Measurements from ENCODE around the gene TNFSF10. TPM values are rescaled to one million over a fixed set of nuclear protein-coding genes. Genes with fewer than 3 reads are reported as not detected.

The TNFSF10 gene
- total RNA-seq, 3 donors from 2014 or later (not counting 1 experiment from before 2014, with no cell fraction given), result 9.5 to 27.7 (median 18.4) TPM

GRCh38 chr3:172536505-172536904 lies 13.3 kb upstream of the TNFSF10 start:
- peak overlapping the region in 1 of 2 donors; percentile 85 for H3K27ac Mint-ChIP-seq
- Histone ChIP-seq H3K36me3 (ENCODE audit: control insufficient read depth, insufficient read depth, low read length) (no peaks in the 10 kb centered on the region), H3K4me3 (ENCODE audit: low read length) (no peak overlapping the region), H3K9me3 (ENCODE audit: control insufficient read depth, insufficient read depth, low read length) (no peaks in the 10 kb centered on the region), H3K27ac (ENCODE audit: low read length) (no peak overlapping the region), H3K4me1 (ENCODE audit: control insufficient read depth, insufficient read depth, low read length) (peaks cover 9% of the 10 kb centered on the region), H3K27me3 (ENCODE audit: control insufficient read depth, insufficient read depth, low read length) (no peaks in the 10 kb centered on the region)
- H3K4me3 Mint-ChIP-seq, result no peak overlapping the region
- intact Hi-C loops (cut with micrococcal nuclease), result no loop called here
- DNase-seq (no peak), ATAC-seq (no peak)
- peaks cover 0 to 3% of the 10 kb centered on the region in 2 donors for H3K27me3 Mint-ChIP-seq (ENCODE audit: low read depth in 2 of 2)
- no peak for TF ChIP-seq CTCF (IDR thresholded peaks at IDR 0.05)
- H3K9me3 Mint-ChIP-seq, result no peaks in the 10 kb centered on the region
- WGBS (ENCODE audit: insufficient coverage), result 100% methylated on average over 1 of the region's 1 CpG
- peaks cover 15 to 17% of the 10 kb centered on the region in 2 donors for H3K4me1 Mint-ChIP-seq
- H3K36me3 Mint-ChIP-seq, result no peaks in the 10 kb centered on the region

DNA sequence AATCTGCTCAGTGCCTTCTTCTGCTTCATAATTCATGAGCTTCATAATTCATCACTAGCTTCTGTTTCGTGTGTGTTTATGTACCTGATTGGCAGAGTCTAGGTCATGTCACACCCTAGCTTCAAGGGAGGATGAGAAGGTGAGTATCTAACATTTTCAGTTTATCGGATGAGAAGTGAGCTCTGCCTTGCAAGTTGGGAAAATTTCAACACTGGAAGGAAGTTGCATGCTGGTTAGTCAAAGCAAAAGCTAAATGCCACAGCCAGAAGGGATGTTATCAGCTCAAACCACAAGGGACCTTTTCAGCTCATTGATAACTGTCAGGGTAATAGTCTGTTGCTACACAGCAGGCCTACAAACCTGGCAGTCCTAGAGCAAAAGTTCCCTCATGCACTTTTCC lies 7.3 kb upstream of the TNFSF10 start:
- Mint-ChIP-seq H3K27ac (no peak overlapping the region), H3K36me3 (no peaks in the 10 kb centered on the region), H3K4me1 (peaks cover 5 to 8% of the 10 kb centered on the region in 2 donors), H3K27me3 (ENCODE audit: low read depth in 2 of 2) (peaks cover 0 to 3% of the 10 kb centered on the region in 2 donors), H3K9me3 (no peaks in the 10 kb centered on the region), H3K4me3 (no peak overlapping the region)
- 36% methylated on average over 2 of the region's 2 CpGs for WGBS (ENCODE audit: insufficient coverage)
- intact Hi-C loops (cut with micrococcal nuclease), result no loop called here
- ATAC-seq (peak in 2 of 3 donors; percentile 38 to 56), DNase-seq (peak in 1 of 2 donors; percentile 55)
- no peak overlapping the region for H3K27ac ChIP-seq (ENCODE audit: low read length)
- no peaks in the 10 kb centered on the region for H3K4me1 ChIP-seq (ENCODE audit: control insufficient read depth, insufficient read depth, low read length)
- TF ChIP-seq CTCF (IDR thresholded peaks at IDR 0.05), result no peak
- no peaks in the 10 kb centered on the region for H3K9me3 ChIP-seq (ENCODE audit: control insufficient read depth, insufficient read depth, low read length)
- no peak overlapping the region for H3K4me3 ChIP-seq (ENCODE audit: low read length)
- no peaks in the 10 kb centered on the region for H3K36me3 ChIP-seq (ENCODE audit: control insufficient read depth, insufficient read depth, low read length)
- no peaks in the 10 kb centered on the region for H3K27me3 ChIP-seq (ENCODE audit: control insufficient read depth, insufficient read depth, low read length)

GRCh38 chr3:172530101-172530561 lies 6.9 kb upstream of the TNFSF10 start:
- H3K4me3 Mint-ChIP-seq, result no peak overlapping the region
- Histone ChIP-seq H3K27ac (ENCODE audit: low read length) (no peak overlapping the region), H3K9me3 (ENCODE audit: control insufficient read depth, insufficient read depth, low read length) (no peaks in the 10 kb centered on the region), H3K36me3 (ENCODE audit: control insufficient read depth, insufficient read depth, low read length) (no peaks in the 10 kb centered on the region), H3K4me3 (ENCODE audit: low read length) (no peak overlapping the region), H3K27me3 (ENCODE audit: control insufficient read depth, insufficient read depth, low read length) (no peaks in the 10 kb centered on the region), H3K4me1 (ENCODE audit: control insufficient read depth, insufficient read depth, low read length) (no peaks in the 10 kb centered on the region)
- no peak overlapping the region for H3K27ac Mint-ChIP-seq
- DNase-seq, result peak in 1 of 2 donors; percentile 28
- WGBS (ENCODE audit: insufficient coverage), result 89% methylated on average over 2 of the region's 2 CpGs
- H3K36me3 Mint-ChIP-seq, result no peaks in the 10 kb centered on the region
- ATAC-seq, result peak in 1 of 3 donors; percentile 21
- peaks cover 5 to 8% of the 10 kb centered on the region in 2 donors for H3K4me1 Mint-ChIP-seq
- H3K27me3 Mint-ChIP-seq (ENCODE audit: low read depth in 2 of 2), result peaks cover 0 to 3% of the 10 kb centered on the region in 2 donors
- no peak for TF ChIP-seq CTCF (IDR thresholded peaks at IDR 0.05)
- intact Hi-C loops (cut with micrococcal nuclease), result no loop called here
- H3K9me3 Mint-ChIP-seq, result no peaks in the 10 kb centered on the region

- no peaks in the 10 kb centered on the region for H3K9me3 ChIP-seq (ENCODE audit: control insufficient read depth, insufficient read depth, low read length)
These were observed 5.4 kb upstream of the TNFSF10 start for GRCh38 chr3:172528677-172529076.

More at GRCh38 chr3:172528677-172529076, 5.4 kb upstream of the TNFSF10 start:
- H3K27ac Mint-ChIP-seq, result no peak overlapping the region
- no peaks in the 10 kb centered on the region for H3K27me3 ChIP-seq (ENCODE audit: control insufficient read depth, insufficient read depth, low read length)
- peaks cover 10 to 15% of the 10 kb centered on the region in 2 donors for H3K4me1 Mint-ChIP-seq
- no peak overlapping the region for H3K27ac ChIP-seq (ENCODE audit: low read length)
- H3K9me3 Mint-ChIP-seq, result no peaks in the 10 kb centered on the region
- no peak overlapping the region for H3K4me3 ChIP-seq (ENCODE audit: low read length)
- intact Hi-C loops (cut with micrococcal nuclease), result no loop called here
- H3K36me3 ChIP-seq (ENCODE audit: control insufficient read depth, insufficient read depth, low read length), result no peaks in the 10 kb centered on the region
- no peak for TF ChIP-seq CTCF (IDR thresholded peaks at IDR 0.05)
- peaks cover 0 to 3% of the 10 kb centered on the region in 2 donors for H3K27me3 Mint-ChIP-seq (ENCODE audit: low read depth in 2 of 2)
- 100% methylated on average over 3 of the region's 3 CpGs for WGBS (ENCODE audit: insufficient coverage)
- peaks cover 1% of the 10 kb centered on the region for H3K4me1 ChIP-seq (ENCODE audit: control insufficient read depth, insufficient read depth, low read length)
- no peak for DNase-seq
- H3K36me3 Mint-ChIP-seq, result no peaks in the 10 kb centered on the region
- H3K4me3 Mint-ChIP-seq, result no peak overlapping the region
- ATAC-seq, result no peak

Data from natural killer cell (primary cell).